SK-N-SH (cell line): ENCODE results near the gene CAMK2N2. TPM values are rescaled to one million over a fixed set of nuclear protein-coding genes. Genes with fewer than 3 reads are reported as not detected.

ENCODE experiments used
- CTCF ChIA-PET: fragments of 300-600, 350-600 bp; formaldehyde crosslinking; extraction: SDS; loops from one replicate; lab custom pipeline; 2021; lab: Yijun Ruan, JAX
- POLR2A ChIA-PET: fragments of 350-600 bp; sonication (Branson Sonifier 250); formaldehyde crosslinking; extraction: SDS; loops from one replicate; lab custom pipeline; 2020; ENCODE audit warnings: antibody characterized with exemption, inconsistent platforms; lab: Yijun Ruan, JAX
- DNase-seq: peaks from one replicate; pipeline ENCODE4 v3.0.0; 2012
- H2AFZ ChIP-seq: fragments of 200-600 bp; sonication (generic); 2 replicates; pipeline ENCODE4 v1.8.1; 2016; ENCODE audit warnings: antibody characterized with exemption, mild to moderate bottlenecking, low read depth
- H3F3A ChIP-seq: fragments of 200-600 bp; sonication (generic); replicated peaks from 2 replicates; pipeline ENCODE3; 2016; ENCODE audit warnings: antibody characterized with exemption, mild to moderate bottlenecking; ENCODE audit not compliant: insufficient read depth
- H3K27ac ChIP-seq, 2 experiments: fragments of 200-500 bp in 1 of 2; fragments of 200-600 bp in 1 of 2; sonication (Bioruptor generic) in 1 of 2; sonication (generic), shearing (Covaris generic) in 1 of 2; 2 replicates each; pipeline versions ENCODE4 v1.5.1 to v1.6.1; 2014 to 2016; ENCODE audit warnings: low read depth in 2 of 2, inconsistent platforms in 1 of 2, low read length in 1 of 2, mild to moderate bottlenecking in 1 of 2, mixed read lengths in 1 of 2
- H3K27me3 ChIP-seq: fragments of 200-600 bp; sonication (generic), shearing (Covaris generic); 2 replicates; pipeline ENCODE4 v1.6.1; 2016; ENCODE audit warnings: mixed run types; ENCODE audit not compliant: insufficient read depth
- H3K36me3 ChIP-seq, 2 experiments: fragments of 200-500 bp in 1 of 2; fragments of 200-600 bp in 1 of 2; sonication (Bioruptor generic) in 1 of 2; sonication (generic) in 1 of 2; replicated peaks in 1 of 2; 2 replicates each; pipeline versions ENCODE3 to v1.5.1; 2014 to 2016; ENCODE audit warnings: low read length in 1 of 2, mild to moderate bottlenecking in 1 of 2; ENCODE audit not compliant: insufficient read depth in 2 of 2, control insufficient read depth in 1 of 2
- H3K4me1 ChIP-seq, 2 experiments: fragments of 200-500 bp in 1 of 2; fragments of 200-600 bp in 1 of 2; sonication (Bioruptor generic) in 1 of 2; sonication (generic), shearing (Covaris generic) in 1 of 2; 2 replicates each; pipeline versions ENCODE4 v1.5.1 to v1.6.1; 2014 to 2016; ENCODE audit warnings: low read depth in 1 of 2, low read length in 1 of 2, mixed run types in 1 of 2; ENCODE audit not compliant: insufficient read depth in 2 of 2, control insufficient read depth in 1 of 2
- H3K4me2 ChIP-seq: fragments of 200-600 bp; sonication (generic), shearing (Covaris generic); 2 replicates; pipeline ENCODE4 v1.6.1; 2017; ENCODE audit warnings: mixed run types
- H3K4me3 ChIP-seq, 2 experiments: fragments of 200-500 bp in 1 of 2; fragments of 200-600 bp in 1 of 2; sonication (Bioruptor generic) in 1 of 2; sonication (generic), shearing (Covaris generic) in 1 of 2; 2 replicates each; pipeline versions ENCODE4 v1.5.1 to v1.8.1; 2014 to 2016; ENCODE audit warnings: low read depth in 2 of 2, inconsistent platforms in 1 of 2, low read length in 1 of 2, mild to moderate bottlenecking in 1 of 2, mixed read lengths in 1 of 2, moderate library complexity in 1 of 2
- H3K79me2 ChIP-seq: fragments of 200-600 bp; sonication (generic); 2 replicates; pipeline ENCODE4 v1.8.1; 2017; ENCODE audit warnings: mild to moderate bottlenecking; ENCODE audit not compliant: insufficient read depth
- H3K9ac ChIP-seq: fragments of 200-600 bp; sonication (generic); 2 replicates; pipeline ENCODE4 v1.6.1; 2017; ENCODE audit warnings: mixed run types
- H3K9me2 ChIP-seq: fragments of 200-600 bp; sonication (generic); 2 replicates; pipeline ENCODE4 v1.6.1; 2017; ENCODE audit warnings: mixed run types
- H3K9me3 ChIP-seq: fragments of 200-600 bp; sonication (generic); 2 replicates; pipeline ENCODE4 v1.6.1; 2017; ENCODE audit warnings: mixed run types, mild to moderate bottlenecking, moderate library complexity
- H4K20me1 ChIP-seq: fragments of 200-600 bp; sonication (generic); 2 replicates; pipeline ENCODE4 v1.6.1; 2017; ENCODE audit warnings: mild to moderate bottlenecking, mixed run types; ENCODE audit not compliant: insufficient read depth
- CTCF ChIP-seq: fragments of 200-600 bp; sonication (generic); IDR thresholded peaks from 2 replicates; pipeline ENCODE4 v1.6.1; 2017; ENCODE audit warnings: antibody characterized with exemption, mild to moderate bottlenecking, moderate library complexity
- ELF1 ChIP-seq: IDR thresholded peaks from 2 replicates; pipeline ENCODE4 v1.4.0; 2012
- FOSL2 ChIP-seq: IDR thresholded peaks from 2 replicates; pipeline ENCODE4 v1.4.0; 2012; ENCODE audit warnings: low read depth, mild to moderate bottlenecking, moderate library complexity, borderline replicate concordance
- GATA2 ChIP-seq: sonication (generic); formaldehyde crosslinking; IDR thresholded peaks from 2 replicates; pipeline ENCODE4 v1.5.0; 2020; ENCODE audit warnings: mild to moderate bottlenecking, missing genetic modification reagents
- IRF3 ChIP-seq: fragments of 150-350 bp; IDR thresholded peaks from 2 replicates; pipeline ENCODE4 v1.6.1; 2016; ENCODE audit warnings: mild to moderate bottlenecking, low read depth, low read length
- MEF2A ChIP-seq: IDR thresholded peaks from 2 replicates; pipeline ENCODE4 v1.4.0; 2012; ENCODE audit warnings: low read depth, borderline replicate concordance
- RAD21 ChIP-seq: IDR thresholded peaks from 2 replicates; pipeline ENCODE4 v1.6.1; 2012; ENCODE audit warnings: mild to moderate bottlenecking, low read length
- RXRA ChIP-seq: IDR thresholded peaks from 2 replicates; pipeline ENCODE4 v1.4.0; 2012; ENCODE audit warnings: low read depth, mild to moderate bottlenecking, borderline replicate concordance
- SIN3A ChIP-seq: IDR thresholded peaks from 2 replicates; pipeline ENCODE4 v1.6.1; 2012; ENCODE audit warnings: low read depth, mild to moderate bottlenecking, low read length, moderate library complexity, borderline replicate concordance
- SMC3 ChIP-seq: IDR thresholded peaks from 2 replicates; pipeline ENCODE4 v1.6.1; 2012; ENCODE audit warnings: low read depth, low read length, improper control_type of control experiment
- TCF12 ChIP-seq: IDR thresholded peaks from 2 replicates; pipeline ENCODE4 v1.4.0; 2012
- TEAD4 ChIP-seq: IDR thresholded peaks from 2 replicates; pipeline ENCODE4 v1.4.0; 2012; ENCODE audit warnings: mild to moderate bottlenecking, borderline replicate concordance; ENCODE audit not compliant: insufficient read depth
- USF2 ChIP-seq: fragments of 150-350 bp; IDR thresholded peaks from 2 replicates; pipeline ENCODE4 v1.6.1; 2017; ENCODE audit warnings: antibody characterized with exemption, low read length, low read depth, borderline replicate concordance
- YY1 ChIP-seq: IDR thresholded peaks from 2 replicates; pipeline ENCODE4 v1.4.0; 2012; ENCODE audit warnings: low read depth, mild to moderate bottlenecking
- WGBS: methylation state at CpG from one replicate; pipeline ENCODE4 v1.1.6; 2017; ENCODE audit warnings: low lambda C conversion rate; 5-methylcytosine and 5-hydroxymethylcytosine counted together
- polyA plus RNA-seq, 3 experiments: library from polyadenylated mRNA; depleted of rRNA; stranded (reverse); fragments of >200 nt; gene quantifications; 2 replicates each; pipeline ENCODE4 v1.2.3, GENCODE V29; 2012
- TF ChIP-seq, protein P1 (sequence below): IDR thresholded peaks from 2 replicates; pipeline ENCODE4 v1.4.0; 2012; ENCODE audit warnings: low read depth, borderline replicate concordance
- TF ChIP-seq, protein P2 (sequence below): IDR thresholded peaks from 2 replicates; pipeline ENCODE4 v1.4.0; 2012; ENCODE audit warnings: low read depth, borderline replicate concordance

The CAMK2N2 gene
- polyA plus RNA-seq, 1 of the 3 experiments (the other 2 are of a cell fraction): 2.2 TPM

GRCh38 chr3:184242297-184242685, 19.1 kb downstream of the CAMK2N2 start (continued):
- TF ChIP-seq SMC3: no peak

GRCh38 chr3:184241447-184242296, 19.7 kb downstream of the CAMK2N2 start:
- Histone ChIP-seq H4K20me1 (0 out of 2 replicates have a peak, but pooled peaks cover 11% of the 10 kb centered on the region), H3K27ac (no peak overlapping the region), H3K4me2 (no peak overlapping the region), H3K36me3 (peaks cover 4 to 38% of the 10 kb centered on the region in 2 experiments), H3K9ac (no peak overlapping the region), H3K9me3 (no peaks in the 10 kb centered on the region), H3F3A (no peaks in the 10 kb centered on the region), H3K4me3 (no peak overlapping the region), H3K79me2 (peaks cover 2% of the 10 kb centered on the region; the same call in 1 of the 2 replicates)
- 97% methylated on average over 23 of the region's 46 CpGs for WGBS
- CTCF ChIA-PET: interaction anchor here (0.9 to 3.6 kb wide), 8 partner anchors 8 to 346 kb away, joined by 3 to 18 read pairs (median 6); partner anchors contain the start of genes EEF1AKMT4 and VWA5B2
- peak; percentile 61 for DNase-seq
- TF ChIP-seq CTCF: peak; percentile 27
- peak; percentile 57 for TF ChIP-seq RAD21
- no peak for TF ChIP-seq RXRA
- TF ChIP-seq SMC3: peak; percentile 34; the same call in 1 of the 2 replicates
- TF ChIP-seq, all 33 proteins: peak for 3
- Histone ChIP-seq H3K4me1 (no peaks in the 10 kb centered on the region; a peak in 1 of 4 replicates), H2AFZ (no peak overlapping the region), H3K9me2 (no peaks in the 10 kb centered on the region), H3K27me3 (no peaks in the 10 kb centered on the region)
- POLR2A ChIA-PET: interaction anchor here (0.9 to 1.2 kb wide), 2 partner anchors 9 to 12 kb away, joined by 3 read pairs; no protein-coding TSS in a partner anchor

DNA sequence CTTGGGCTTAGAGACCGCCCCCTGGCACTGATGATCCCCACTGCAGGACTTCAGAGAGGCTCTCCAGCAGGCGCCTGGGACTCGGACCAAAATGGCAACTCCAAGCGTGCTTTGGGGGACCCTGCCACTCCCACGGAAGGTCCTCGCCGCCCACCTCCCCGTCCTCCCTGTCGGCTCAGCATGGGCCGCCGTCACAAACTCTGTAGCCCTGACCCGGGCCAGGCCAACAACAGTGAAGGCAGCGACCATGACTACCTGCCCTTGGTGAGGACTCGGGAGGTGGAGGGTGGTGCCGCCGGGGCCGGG, 20.3 kb downstream of the CAMK2N2 start:
- Histone ChIP-seq H3K36me3 (peaks cover 3 to 38% of the 10 kb centered on the region in 2 experiments), H4K20me1 (0 out of 2 replicates have a peak, but pooled peaks cover 11% of the 10 kb centered on the region), H3K4me2 (no peak overlapping the region), H3K27ac (no peak overlapping the region), H3K9me2 (no peaks in the 10 kb centered on the region), H3K9ac (no peak overlapping the region), H3K79me2 (no peaks in the 10 kb centered on the region), H3K4me3 (no peak overlapping the region), H2AFZ (no peak overlapping the region), H3K9me3 (no peaks in the 10 kb centered on the region), H3F3A (no peaks in the 10 kb centered on the region), H3K4me1 (no peaks in the 10 kb centered on the region; a peak in 1 of 4 replicates), H3K27me3 (no peaks in the 10 kb centered on the region)
- 67% methylated on average over 1 of the region's 17 CpGs for WGBS
- DNase-seq: no peak
- POLR2A ChIA-PET: no interaction called here
- CTCF ChIA-PET: interaction anchor here (0.9 to 3.6 kb wide), 8 partner anchors 8 to 343 kb away, joined by 3 to 18 read pairs (median 4); partner anchors contain the start of genes EEF1AKMT4 and VWA5B2
- TF ChIP-seq RXRA (no peak), TCF12 (no peak), RAD21 (no peak), SIN3A (no peak), IRF3 (no peak), ELF1 (no peak), FOSL2 (no peak), USF2 (no peak), YY1 (no peak), TEAD4 (no peak), SMC3 (no peak), MEF2A (no peak), GATA2 (CRISPR knock-in tag) (no peak)
- TF ChIP-seq, protein P1, sequence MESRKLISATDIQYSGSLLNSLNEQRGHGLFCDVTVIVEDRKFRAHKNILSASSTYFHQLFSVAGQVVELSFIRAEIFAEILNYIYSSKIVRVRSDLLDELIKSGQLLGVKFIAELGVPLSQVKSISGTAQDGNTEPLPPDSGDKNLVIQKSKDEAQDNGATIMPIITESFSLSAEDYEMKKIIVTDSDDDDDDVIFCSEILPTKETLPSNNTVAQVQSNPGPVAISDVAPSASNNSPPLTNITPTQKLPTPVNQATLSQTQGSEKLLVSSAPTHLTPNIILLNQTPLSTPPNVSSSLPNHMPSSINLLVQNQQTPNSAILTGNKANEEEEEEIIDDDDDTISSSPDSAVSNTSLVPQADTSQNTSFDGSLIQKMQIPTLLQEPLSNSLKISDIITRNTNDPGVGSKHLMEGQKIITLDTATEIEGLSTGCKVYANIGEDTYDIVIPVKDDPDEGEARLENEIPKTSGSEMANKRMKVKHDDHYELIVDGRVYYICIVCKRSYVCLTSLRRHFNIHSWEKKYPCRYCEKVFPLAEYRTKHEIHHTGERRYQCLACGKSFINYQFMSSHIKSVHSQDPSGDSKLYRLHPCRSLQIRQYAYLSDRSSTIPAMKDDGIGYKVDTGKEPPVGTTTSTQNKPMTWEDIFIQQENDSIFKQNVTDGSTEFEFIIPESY: no peak
- TF ChIP-seq, protein P2, sequence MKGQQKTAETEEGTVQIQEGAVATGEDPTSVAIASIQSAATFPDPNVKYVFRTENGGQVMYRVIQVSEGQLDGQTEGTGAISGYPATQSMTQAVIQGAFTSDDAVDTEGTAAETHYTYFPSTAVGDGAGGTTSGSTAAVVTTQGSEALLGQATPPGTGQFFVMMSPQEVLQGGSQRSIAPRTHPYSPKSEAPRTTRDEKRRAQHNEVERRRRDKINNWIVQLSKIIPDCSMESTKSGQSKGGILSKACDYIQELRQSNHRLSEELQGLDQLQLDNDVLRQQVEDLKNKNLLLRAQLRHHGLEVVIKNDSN: no peak
